OCI-LY1 (cell line): Measurements from ENCODE around the gene PGBD5.

ENCODE experiments used
- EZH2 ChIP-seq: fragments of 200-600 bp; sonication (generic), shearing (Covaris generic); IDR thresholded peaks from 2 replicates; pipeline ENCODE4 v1.8.0; 2017; ENCODE audit warnings: borderline replicate concordance, mixed run types, mild to moderate bottlenecking, antibody characterized with exemption, low read length, moderate library complexity, mixed read lengths
- TF ChIP-seq, protein P1 (sequence below): fragments of 200-600 bp; sonication (generic), shearing (Covaris generic); IDR thresholded peaks from 2 replicates; pipeline ENCODE4 v1.5.1; 2017; ENCODE audit warnings: mild to moderate bottlenecking, antibody characterized with exemption, low read length, moderate library complexity, mixed read lengths

DNA sequence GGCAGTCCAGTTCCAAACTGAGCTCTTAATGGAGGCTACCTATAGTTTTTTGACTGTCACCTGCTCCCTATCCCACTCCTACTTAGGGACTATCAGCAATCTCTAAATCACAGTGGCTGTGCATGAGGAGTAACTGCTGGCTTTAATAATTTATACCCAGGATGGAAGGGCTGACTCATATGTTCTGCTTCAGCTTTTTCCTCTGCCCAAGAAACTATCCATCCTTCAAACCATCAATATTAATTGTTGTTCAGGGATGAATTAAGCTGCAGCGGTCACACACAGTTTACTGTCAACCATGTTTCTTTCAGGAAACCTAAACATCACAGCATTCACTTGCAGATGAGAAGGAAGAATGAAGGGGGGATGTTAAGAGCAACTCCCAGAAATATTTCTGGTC, 9.0 kb upstream of the PGBD5 start:
- TF ChIP-seq, protein P1, sequence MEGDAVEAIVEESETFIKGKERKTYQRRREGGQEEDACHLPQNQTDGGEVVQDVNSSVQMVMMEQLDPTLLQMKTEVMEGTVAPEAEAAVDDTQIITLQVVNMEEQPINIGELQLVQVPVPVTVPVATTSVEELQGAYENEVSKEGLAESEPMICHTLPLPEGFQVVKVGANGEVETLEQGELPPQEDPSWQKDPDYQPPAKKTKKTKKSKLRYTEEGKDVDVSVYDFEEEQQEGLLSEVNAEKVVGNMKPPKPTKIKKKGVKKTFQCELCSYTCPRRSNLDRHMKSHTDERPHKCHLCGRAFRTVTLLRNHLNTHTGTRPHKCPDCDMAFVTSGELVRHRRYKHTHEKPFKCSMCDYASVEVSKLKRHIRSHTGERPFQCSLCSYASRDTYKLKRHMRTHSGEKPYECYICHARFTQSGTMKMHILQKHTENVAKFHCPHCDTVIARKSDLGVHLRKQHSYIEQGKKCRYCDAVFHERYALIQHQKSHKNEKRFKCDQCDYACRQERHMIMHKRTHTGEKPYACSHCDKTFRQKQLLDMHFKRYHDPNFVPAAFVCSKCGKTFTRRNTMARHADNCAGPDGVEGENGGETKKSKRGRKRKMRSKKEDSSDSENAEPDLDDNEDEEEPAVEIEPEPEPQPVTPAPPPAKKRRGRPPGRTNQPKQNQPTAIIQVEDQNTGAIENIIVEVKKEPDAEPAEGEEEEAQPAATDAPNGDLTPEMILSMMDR: no peak
- TF ChIP-seq EZH2: no peak
